GM23338 (cell line): Measurements from ENCODE around the gene SH2D4B. TPM values are rescaled to one million over a fixed set of nuclear protein-coding genes. Genes with fewer than 3 reads are reported as not detected.

Experiments
- ATAC-seq: fragments of 200-7000 bp; cut with Tn5 transposase; 3 replicates; pipeline ENCODE4 v1.9.1; 2020
- DNase-seq: peaks from one replicate; pipeline ENCODE4 v3.0.0-alpha.2; 2015; ENCODE audit warnings: low spot score
- H2AFZ ChIP-seq: fragments of 200-600 bp; sonication (generic); 2 replicates; pipeline ENCODE4 v1.8.0; 2016; ENCODE audit warnings: antibody characterized with exemption, mild to moderate bottlenecking, moderate library complexity
- H3F3A ChIP-seq: fragments of 200-600 bp; sonication (generic); replicated peaks from 2 replicates; pipeline ENCODE4 v1.8.0; 2017; ENCODE audit warnings: antibody characterized with exemption, mixed run types, low read depth
- H3K27ac ChIP-seq: fragments of 200-600 bp; sonication (generic); 2 replicates; pipeline ENCODE4 v1.6.1; 2016; ENCODE audit warnings: low read depth
- H3K27me3 ChIP-seq: fragments of 200-600 bp; sonication (generic); 2 replicates; pipeline ENCODE4 v1.8.0; 2016; ENCODE audit warnings: mild to moderate bottlenecking, mixed run types, moderate library complexity; ENCODE audit not compliant: insufficient read depth
- H3K36me3 ChIP-seq: fragments of 200-600 bp; sonication (generic); 2 replicates; pipeline ENCODE4 v1.8.0; 2016; ENCODE audit warnings: mild to moderate bottlenecking; ENCODE audit not compliant: insufficient read depth
- H3K4me1 ChIP-seq: fragments of 200-600 bp; sonication (generic); 2 replicates; pipeline ENCODE4 v1.8.0; 2016; ENCODE audit warnings: mild to moderate bottlenecking, moderate library complexity; ENCODE audit not compliant: insufficient read depth
- H3K4me2 ChIP-seq: fragments of 200-600 bp; sonication (generic); 2 replicates; pipeline ENCODE4 v1.7.1; 2017; ENCODE audit warnings: mixed run types
- H3K4me3 ChIP-seq: fragments of 200-600 bp; sonication (generic); 2 replicates; pipeline ENCODE4 v1.6.1; 2016; ENCODE audit warnings: mixed run types
- H3K79me2 ChIP-seq: fragments of 200-600 bp; sonication (generic); replicated peaks from 2 replicates; pipeline ENCODE4 v1.8.0; 2017; ENCODE audit warnings: mild to moderate bottlenecking; ENCODE audit not compliant: insufficient read depth
- H3K9me2 ChIP-seq: fragments of 200-600 bp; sonication (generic); 2 replicates; pipeline ENCODE4 v1.8.0; 2017; ENCODE audit not compliant: insufficient read depth
- H4K20me1 ChIP-seq: fragments of 200-600 bp; sonication (generic); replicated peaks from 2 replicates; pipeline ENCODE4 v1.8.0; 2017; ENCODE audit warnings: mild to moderate bottlenecking; ENCODE audit not compliant: insufficient read depth
- H3K27ac Mint-ChIP-seq: 2 replicates; pipeline ENCODE4 v1.8.0; 2020; ENCODE audit warnings: inconsistent platforms, mild to moderate bottlenecking, moderate library complexity, mixed read lengths
- H3K27me3 Mint-ChIP-seq: 3 replicates; pipeline ENCODE4 v1.8.0; 2022; ENCODE audit warnings: low read depth, mild to moderate bottlenecking, moderate library complexity, mixed read lengths, inconsistent platforms; ENCODE audit not compliant: insufficient read depth, poor library complexity
- H3K36me3 Mint-ChIP-seq: 3 replicates; pipeline ENCODE4 v1.8.0; 2021; ENCODE audit warnings: low read depth, mild to moderate bottlenecking, inconsistent platforms, moderate library complexity, mixed read lengths
- H3K4me1 Mint-ChIP-seq: 3 replicates; pipeline ENCODE4 v1.8.0; 2020; ENCODE audit warnings: mild to moderate bottlenecking, inconsistent platforms, mixed read lengths
- H3K4me3 Mint-ChIP-seq: 3 replicates; pipeline ENCODE4 v1.8.0; 2021; ENCODE audit warnings: moderate library complexity, mild to moderate bottlenecking, inconsistent platforms, mixed read lengths
- H3K9me3 Mint-ChIP-seq: 3 replicates; pipeline ENCODE4 v1.8.0; 2020; ENCODE audit warnings: moderate library complexity, mild to moderate bottlenecking, inconsistent platforms, mixed read lengths
- CTCF ChIP-seq, 2 experiments: fragments of 200-600 bp in 1 of 2; sonication (generic) in 1 of 2; conservative IDR thresholded peaks; 2 replicates each; pipeline versions ENCODE4 v1.5.1 to v1.6.1; 2016 to 2017; ENCODE audit warnings: antibody characterized with exemption in 2 of 2, low read depth in 2 of 2, mild to moderate bottlenecking in 2 of 2, moderate library complexity in 1 of 2
- ETS1 ChIP-seq: IDR thresholded peaks from 2 replicates; pipeline ENCODE4 v1.6.1; 2016; ENCODE audit warnings: antibody characterized with exemption
- EZH2 ChIP-seq: fragments of 200-600 bp; sonication (generic); IDR thresholded peaks from one replicate; pipeline ENCODE4 v1.8.0; 2017; ENCODE audit warnings: antibody characterized with exemption, mild to moderate bottlenecking, low read depth; ENCODE audit not compliant: unreplicated experiment
- EZH2phosphoT487 ChIP-seq: fragments of 200-600 bp; sonication (generic); IDR thresholded peaks from one replicate; pipeline ENCODE4 v1.8.1; 2018; ENCODE audit warnings: antibody characterized with exemption; ENCODE audit not compliant: unreplicated experiment
- JUNB ChIP-seq: IDR thresholded peaks from one replicate; pipeline ENCODE4 v1.6.1; 2016; ENCODE audit warnings: antibody characterized with exemption; ENCODE audit not compliant: unreplicated experiment
- NANOG ChIP-seq: IDR thresholded peaks from 2 replicates; pipeline ENCODE4 v1.6.1; 2016; ENCODE audit warnings: antibody characterized with exemption, borderline replicate concordance
- POLR2AphosphoS5 ChIP-seq: IDR thresholded peaks from 2 replicates; pipeline ENCODE4 v1.6.1; 2016; ENCODE audit warnings: antibody characterized with exemption, low read depth
- REST ChIP-seq: IDR thresholded peaks from one replicate; pipeline ENCODE4 v1.6.1; 2018; ENCODE audit warnings: antibody characterized with exemption; ENCODE audit not compliant: unreplicated experiment
- STAT1 ChIP-seq: IDR thresholded peaks from one replicate; pipeline ENCODE4 v1.6.1; 2016; ENCODE audit warnings: antibody characterized with exemption; ENCODE audit not compliant: unreplicated experiment
- ZNF114 ChIP-seq: fragments of 250-450 bp; sonication (Bioruptor Pico); IDR thresholded peaks from 2 replicates; pipeline ENCODE4 v1.5.0; 2020; ENCODE audit warnings: mild to moderate bottlenecking, moderate library complexity
- ZNF331 ChIP-seq: fragments of 250-450 bp; sonication (Bioruptor Pico); IDR thresholded peaks from 2 replicates; pipeline ENCODE4 v1.5.0; 2020; ENCODE audit warnings: low read depth, mild to moderate bottlenecking, moderate library complexity
- ZNF462 ChIP-seq: fragments of 250-450 bp; sonication (Bioruptor Pico); IDR thresholded peaks from 2 replicates; pipeline ENCODE4 v1.5.0; 2020; ENCODE audit warnings: mild to moderate bottlenecking, moderate library complexity
- polyA plus RNA-seq: library from polyadenylated mRNA; unstranded; fragments of >200 nt; fragmentation: Nextera tagmentation; extraction: Ambion mirVana; gene quantifications from 2 replicates; pipeline ENCODE4 v1.2.1, GENCODE V29; 2016
- total RNA-seq: library from RNA; depleted of rRNA; stranded (reverse); fragments of >200 nt; shearing (Covaris generic); gene quantifications from 2 replicates; pipeline ENCODE4 v1.2.3, GENCODE V29; 2014

The SH2D4B gene
- total and polyA plus RNA-seq, 2 experiments from 2014 or later = 0.08 TPM; not detected in 1

- no peak for TF ChIP-seq NANOG
- no peak for TF ChIP-seq ZNF331 (CRISPR knock-in tag)
Observed at GRCh38 chr10:80524190-80524909, 13.4 kb upstream of the SH2D4B start (continued).

GRCh38 chr10:80526218-80526617, 11.5 kb upstream of the SH2D4B start:
- Mint-ChIP-seq H3K9me3 (no peaks in the 10 kb centered on the region; the same call in 2 of the 3 replicates), H3K4me3 (no peak overlapping the region), H3K4me1 (peaks cover 25% of the 10 kb centered on the region), H3K27ac (no peak overlapping the region), H3K27me3 (peaks cover 16% of the 10 kb centered on the region), H3K36me3 (no peaks in the 10 kb centered on the region)
- Histone ChIP-seq H3K4me3 (no peak overlapping the region), H3K4me1 (peaks cover 10% of the 10 kb centered on the region), H3K79me2 (no peaks in the 10 kb centered on the region), H3K36me3 (no peaks in the 10 kb centered on the region), H2AFZ (no peak overlapping the region), H3K27ac (no peak overlapping the region), H3F3A (no peaks in the 10 kb centered on the region), H3K4me2 (no peak overlapping the region), H3K9me2 (no peaks in the 10 kb centered on the region), H3K27me3 (no peaks in the 10 kb centered on the region), H4K20me1 (no peaks in the 10 kb centered on the region; the same call in 1 of the 2 replicates)
- ATAC-seq (no peak), DNase-seq (no peak)
- TF ChIP-seq POLR2AphosphoS5 (no peak), ZNF114 (CRISPR knock-in tag) (no peak), NANOG (no peak), ETS1 (no peak), JUNB (no peak), EZH2phosphoT487 (no peak), ZNF331 (CRISPR knock-in tag) (no peak), CTCF (conservative IDR thresholded peaks at IDR 0.05; ENCODE audit: low read depth in 2 of 2) (no peak), STAT1 (no peak), ZNF462 (no peak), REST (no peak), EZH2 (no peak)
